Measurements from ENCODE around the gene DMAC1.

The DMAC1 gene
- 11.4 to 21.4 (median 14.1) reads per million in 3 donors for total RNA-seq

GRCh38 chr9:7799234-7799943 is at the start of gene DMAC1:
Gene DMAC1, minus strand, starts transcription at chr9:7799778. Its CDS starts 44 bp downstream, at chr9:7799734.
- H3K27ac ChIP-seq (ENCODE audit: insufficient read depth, low read length, poor library complexity, severe bottlenecking): peak within 1 kb of the TSS; percentile 87
- H3K4me1 ChIP-seq (ENCODE audit: control insufficient read depth, insufficient read depth, low read length, poor library complexity, severe bottlenecking): no peaks in the 10 kb centered on the region
- no peaks in the 10 kb centered on the region for H3K27me3 ChIP-seq (replicated peaks; ENCODE audit: control insufficient read depth, insufficient read depth, low read length, poor library complexity, severe bottlenecking)
- peak within 1 kb of the TSS; percentile 91 for H3K4me3 ChIP-seq (ENCODE audit: insufficient read depth, low read depth, low read length, poor library complexity, severe bottlenecking)
- H3K9me3 ChIP-seq (ENCODE audit: control insufficient read depth, low read length): no peaks in the 10 kb centered on the region
- H3K36me3 ChIP-seq (ENCODE audit: control insufficient read depth, insufficient read depth, low read length): peaks cover 14% of the 10 kb centered on the region
- DNase-seq: peak; percentile 30 to 52 (median 51)

GRCh38 chr9:7849362-7849761 is 49.8 kb upstream of the DMAC1 start:
- no peaks in the 10 kb centered on the region for H3K9me3 ChIP-seq (ENCODE audit: control insufficient read depth, low read length)
- H3K36me3 ChIP-seq (ENCODE audit: control insufficient read depth, insufficient read depth, low read length): no peaks in the 10 kb centered on the region
- no peak for DNase-seq
- H3K27me3 ChIP-seq (replicated peaks; ENCODE audit: control insufficient read depth, insufficient read depth, low read length, poor library complexity, severe bottlenecking): no peaks in the 10 kb centered on the region
- H3K4me1 ChIP-seq (ENCODE audit: control insufficient read depth, insufficient read depth, low read length, poor library complexity, severe bottlenecking): no peaks in the 10 kb centered on the region
- H3K27ac ChIP-seq (ENCODE audit: insufficient read depth, low read length, poor library complexity, severe bottlenecking): no peak overlapping the region
- no peak overlapping the region for H3K4me3 ChIP-seq (ENCODE audit: insufficient read depth, low read depth, low read length, poor library complexity, severe bottlenecking)

- H3K4me1 ChIP-seq (ENCODE audit: control insufficient read depth, insufficient read depth, low read length, poor library complexity, severe bottlenecking): no peaks in the 10 kb centered on the region
- H3K27ac ChIP-seq (ENCODE audit: insufficient read depth, low read length, poor library complexity, severe bottlenecking): no peak overlapping the region
- no peaks in the 10 kb centered on the region for H3K9me3 ChIP-seq (ENCODE audit: control insufficient read depth, low read length)
- no peak for DNase-seq
- H3K36me3 ChIP-seq (ENCODE audit: control insufficient read depth, insufficient read depth, low read length): no peaks in the 10 kb centered on the region
- H3K4me3 ChIP-seq (ENCODE audit: insufficient read depth, low read depth, low read length, poor library complexity, severe bottlenecking): no peak overlapping the region
- H3K27me3 ChIP-seq (replicated peaks; ENCODE audit: control insufficient read depth, insufficient read depth, low read length, poor library complexity, severe bottlenecking): no peaks in the 10 kb centered on the region
Observed at GRCh38 chr9:7848498-7848897, 48.9 kb upstream of the DMAC1 start.

GRCh38 chr9:7844242-7844641 is 44.7 kb upstream of the DMAC1 start:
- no peak overlapping the region for H3K27ac ChIP-seq (ENCODE audit: insufficient read depth, low read length, poor library complexity, severe bottlenecking)
- H3K4me1 ChIP-seq (ENCODE audit: control insufficient read depth, insufficient read depth, low read length, poor library complexity, severe bottlenecking): no peaks in the 10 kb centered on the region
- no peaks in the 10 kb centered on the region for H3K36me3 ChIP-seq (ENCODE audit: control insufficient read depth, insufficient read depth, low read length)
- no peak overlapping the region for H3K4me3 ChIP-seq (ENCODE audit: insufficient read depth, low read depth, low read length, poor library complexity, severe bottlenecking)
- H3K27me3 ChIP-seq (replicated peaks; ENCODE audit: control insufficient read depth, insufficient read depth, low read length, poor library complexity, severe bottlenecking): no peaks in the 10 kb centered on the region
- H3K9me3 ChIP-seq (ENCODE audit: control insufficient read depth, low read length): no peaks in the 10 kb centered on the region
- no peak for DNase-seq

GRCh38 chr9:7841831-7842230 is 42.3 kb upstream of the DMAC1 start:
- Histone ChIP-seq H3K27ac (ENCODE audit: insufficient read depth, low read length, poor library complexity, severe bottlenecking) (no peak overlapping the region), H3K27me3 (replicated peaks; ENCODE audit: control insufficient read depth, insufficient read depth, low read length, poor library complexity, severe bottlenecking) (no peaks in the 10 kb centered on the region), H3K9me3 (ENCODE audit: control insufficient read depth, low read length) (no peaks in the 10 kb centered on the region), H3K4me3 (ENCODE audit: insufficient read depth, low read depth, low read length, poor library complexity, severe bottlenecking) (no peak overlapping the region), H3K4me1 (ENCODE audit: control insufficient read depth, insufficient read depth, low read length, poor library complexity, severe bottlenecking) (no peaks in the 10 kb centered on the region), H3K36me3 (ENCODE audit: control insufficient read depth, insufficient read depth, low read length) (no peaks in the 10 kb centered on the region)
- no peak for DNase-seq

- no peak overlapping the region for H3K27ac ChIP-seq (ENCODE audit: insufficient read depth, low read length, poor library complexity, severe bottlenecking)
- no peak overlapping the region for H3K4me3 ChIP-seq (ENCODE audit: insufficient read depth, low read depth, low read length, poor library complexity, severe bottlenecking)
- H3K36me3 ChIP-seq (ENCODE audit: control insufficient read depth, insufficient read depth, low read length): no peaks in the 10 kb centered on the region
- no peaks in the 10 kb centered on the region for H3K9me3 ChIP-seq (ENCODE audit: control insufficient read depth, low read length)
- H3K4me1 ChIP-seq (ENCODE audit: control insufficient read depth, insufficient read depth, low read length, poor library complexity, severe bottlenecking): no peaks in the 10 kb centered on the region
- no peak for DNase-seq
- H3K27me3 ChIP-seq (replicated peaks; ENCODE audit: control insufficient read depth, insufficient read depth, low read length, poor library complexity, severe bottlenecking): no peaks in the 10 kb centered on the region
Observed at GRCh38 chr9:7834531-7834930, 35.0 kb upstream of the DMAC1 start.

GRCh38 chr9:7828334-7828733 is 28.8 kb upstream of the DMAC1 start:
- H3K27ac ChIP-seq (ENCODE audit: insufficient read depth, low read length, poor library complexity, severe bottlenecking): no peak overlapping the region

GRCh38 chr9:7827792-7828191 is 28.2 kb upstream of the DMAC1 start:
- no peaks in the 10 kb centered on the region for H3K4me1 ChIP-seq (ENCODE audit: control insufficient read depth, insufficient read depth, low read length, poor library complexity, severe bottlenecking)
- DNase-seq: no peak
- no peak overlapping the region for H3K4me3 ChIP-seq (ENCODE audit: insufficient read depth, low read depth, low read length, poor library complexity, severe bottlenecking)
- no peaks in the 10 kb centered on the region for H3K36me3 ChIP-seq (ENCODE audit: control insufficient read depth, insufficient read depth, low read length)
- no peaks in the 10 kb centered on the region for H3K9me3 ChIP-seq (ENCODE audit: control insufficient read depth, low read length)
- H3K27ac ChIP-seq (ENCODE audit: insufficient read depth, low read length, poor library complexity, severe bottlenecking): no peak overlapping the region
- H3K27me3 ChIP-seq (replicated peaks; ENCODE audit: control insufficient read depth, insufficient read depth, low read length, poor library complexity, severe bottlenecking): no peaks in the 10 kb centered on the region

More at GRCh38 chr9:7828334-7828733, 28.8 kb upstream of the DMAC1 start:
- H3K27me3 ChIP-seq (replicated peaks; ENCODE audit: control insufficient read depth, insufficient read depth, low read length, poor library complexity, severe bottlenecking): no peaks in the 10 kb centered on the region
- no peak overlapping the region for H3K4me3 ChIP-seq (ENCODE audit: insufficient read depth, low read depth, low read length, poor library complexity, severe bottlenecking)
- no peaks in the 10 kb centered on the region for H3K4me1 ChIP-seq (ENCODE audit: control insufficient read depth, insufficient read depth, low read length, poor library complexity, severe bottlenecking)
- H3K9me3 ChIP-seq (ENCODE audit: control insufficient read depth, low read length): no peaks in the 10 kb centered on the region
- DNase-seq: no peak
- H3K36me3 ChIP-seq (ENCODE audit: control insufficient read depth, insufficient read depth, low read length): no peaks in the 10 kb centered on the region

- Histone ChIP-seq H3K9me3 (ENCODE audit: control insufficient read depth, low read length) (no peaks in the 10 kb centered on the region), H3K27me3 (replicated peaks; ENCODE audit: control insufficient read depth, insufficient read depth, low read length, poor library complexity, severe bottlenecking) (no peaks in the 10 kb centered on the region), H3K4me3 (ENCODE audit: insufficient read depth, low read depth, low read length, poor library complexity, severe bottlenecking) (no peak overlapping the region), H3K4me1 (ENCODE audit: control insufficient read depth, insufficient read depth, low read length, poor library complexity, severe bottlenecking) (no peaks in the 10 kb centered on the region), H3K27ac (ENCODE audit: insufficient read depth, low read length, poor library complexity, severe bottlenecking) (no peak overlapping the region), H3K36me3 (ENCODE audit: control insufficient read depth, insufficient read depth, low read length) (no peaks in the 10 kb centered on the region)
- no peak for DNase-seq
Observed at GRCh38 chr9:7827056-7827455, 27.5 kb upstream of the DMAC1 start.

GRCh38 chr9:7823651-7824050 is 24.1 kb upstream of the DMAC1 start:
- no peaks in the 10 kb centered on the region for H3K27me3 ChIP-seq (replicated peaks; ENCODE audit: control insufficient read depth, insufficient read depth, low read length, poor library complexity, severe bottlenecking)

More at GRCh38 chr9:7823651-7824050, 24.1 kb upstream of the DMAC1 start:
- no peak overlapping the region for H3K4me3 ChIP-seq (ENCODE audit: insufficient read depth, low read depth, low read length, poor library complexity, severe bottlenecking)
- H3K27ac ChIP-seq (ENCODE audit: insufficient read depth, low read length, poor library complexity, severe bottlenecking): no peak overlapping the region
- no peaks in the 10 kb centered on the region for H3K36me3 ChIP-seq (ENCODE audit: control insufficient read depth, insufficient read depth, low read length)
- DNase-seq: no peak
- H3K9me3 ChIP-seq (ENCODE audit: control insufficient read depth, low read length): no peaks in the 10 kb centered on the region
- H3K4me1 ChIP-seq (ENCODE audit: control insufficient read depth, insufficient read depth, low read length, poor library complexity, severe bottlenecking): no peaks in the 10 kb centered on the region

Measured in effector memory CD4-positive, alpha-beta T cell (primary cell).